K562 (cell line): ENCODE results near the gene CLK3. TPM values are rescaled to one million over a fixed set of nuclear protein-coding genes. Genes with fewer than 3 reads are reported as not detected.

ENCODE experiments used
- ADNP ChIP-seq: fragments of 200-800 bp; sonication (Bioruptor generic); IDR thresholded peaks from 2 replicates; pipeline ENCODE4 v1.6.1; 2016; ENCODE audit warnings: missing genetic modification characterization, missing compliant biosample characterization
- CCNT2 ChIP-seq: IDR thresholded peaks from 2 replicates; pipeline ENCODE4 v1.6.1; 2011; ENCODE audit warnings: borderline replicate concordance, low read depth, mild to moderate bottlenecking, moderate library complexity, mixed read lengths, low read length; ENCODE audit not compliant: insufficient read length; ENCODE audit errors: extremely low read depth
- CHD1 ChIP-seq: fragments of 200-600 bp; sonication (generic); IDR thresholded peaks from one replicate; pipeline ENCODE4 v1.6.1; 2012; ENCODE audit warnings: mild to moderate bottlenecking, moderate library complexity, low read length, inconsistent platforms
- DMBX1 ChIP-seq: fragments of 250-450 bp; sonication (Bioruptor Pico); IDR thresholded peaks from 2 replicates; pipeline ENCODE4 v1.8.0; 2022; ENCODE audit warnings: inconsistent platforms, mild to moderate bottlenecking, moderate library complexity, borderline replicate concordance
- FUS ChIP-seq: fragments of 200-400 bp; formaldehyde crosslinking; optimal IDR thresholded peaks from 2 replicates; pipeline ENCODE3; 2017; ENCODE audit warnings: low read depth, low read length
- KLF6 ChIP-seq: fragments of 250-450 bp; sonication (Bioruptor Pico); IDR thresholded peaks from 2 replicates; pipeline ENCODE4 v1.4.0; 2020; ENCODE audit warnings: mild to moderate bottlenecking, moderate library complexity, borderline replicate concordance
- NCOA6 ChIP-seq: fragments of 450-650 bp; IDR thresholded peaks from 2 replicates; pipeline ENCODE4 v1.6.1; 2017; ENCODE audit warnings: mild to moderate bottlenecking
- POLR2H ChIP-seq: IDR thresholded peaks from 2 replicates; pipeline ENCODE4 v1.6.1; 2016; ENCODE audit warnings: missing genetic modification characterization, low read depth, mild to moderate bottlenecking, control low read depth, missing compliant biosample characterization, moderate library complexity
- SAFB ChIP-seq: fragments of 200-400 bp; formaldehyde crosslinking; IDR thresholded peaks from 2 replicates; pipeline ENCODE4 v1.6.1; 2017; ENCODE audit warnings: low read depth, low read length, borderline replicate concordance
- ZC3H11A ChIP-seq: IDR thresholded peaks from 2 replicates; pipeline ENCODE4 v1.6.1; 2012; ENCODE audit warnings: low read depth, low read length, improper control_type of control experiment
- ZNF696 ChIP-seq: fragments of 250-450 bp; sonication (Bioruptor Pico); conservative IDR thresholded peaks from 2 replicates; pipeline ENCODE4 v1.4.0; 2020; ENCODE audit warnings: mild to moderate bottlenecking, moderate library complexity
- polyA plus RNA-seq, 8 experiments: library from polyadenylated mRNA; depleted of rRNA in 4 of 8; stranded (reverse) in 5 of 8; unstranded in 3 of 8; fragments of >200 nt; fragmentation: Nextera tagmentation in 2 of 8; fragmentation: Illumina TruSeq in 1 of 8; extraction: Ambion mirVana in 2 of 8; extraction: Trizol in 1 of 8; gene quantifications; 2 replicates each; pipeline versions ENCODE4 v1.2.1 to v1.2.3, GENCODE V29; 2011 to 2014; ENCODE audit warnings: inconsistent platforms in 1 of 8, missing spikeins in 1 of 8
- total RNA-seq, 7 experiments: library from RNA; depleted of rRNA in 6 of 7; stranded (reverse); fragments of >200 nt in 6 of 7; fragmentation: Illumina TruSeq in 2 of 7; extraction: Trizol in 2 of 7; gene quantifications; 2 replicates each; pipeline versions ENCODE4 v1.2.1 to v1.2.3, GENCODE V29; 2011 to 2021; ENCODE audit warnings: low replicate concordance in 1 of 7
- TF ChIP-seq, protein P1 (sequence below), 2 experiments: fragments of 450-650 bp; IDR thresholded peaks; 2 replicates each; pipeline ENCODE4 v1.6.1; 2016; ENCODE audit warnings: mild to moderate bottlenecking in 2 of 2, borderline replicate concordance in 1 of 2, low read depth in 1 of 2, moderate library complexity in 1 of 2
- TF ChIP-seq, protein P2 (sequence below), 2 experiments: fragments of 450-650 bp in 1 of 2; IDR thresholded peaks; 2 replicates each; pipeline ENCODE4 v1.6.1; 2011 to 2017; ENCODE audit warnings: low read depth in 2 of 2, antibody characterized with exemption in 1 of 2, borderline replicate concordance in 1 of 2, low read length in 1 of 2, mild to moderate bottlenecking in 1 of 2, mixed read lengths in 1 of 2; ENCODE audit not compliant: control insufficient read depth in 1 of 2
- TF ChIP-seq, protein P3 (sequence below): fragments of 450-650 bp; conservative IDR thresholded peaks from 2 replicates; pipeline ENCODE4 v1.6.1; 2016; ENCODE audit warnings: missing genetic modification characterization, low read depth, mild to moderate bottlenecking, missing compliant biosample characterization, moderate library complexity

Gene CLK3
- total and polyA plus RNA-seq, 9 of the 15 experiments (the other 6 are each of a cell fraction or from before 2014, with no cell fraction given) = 1.2 to 95.2 (median 51.7) TPM

DNA sequence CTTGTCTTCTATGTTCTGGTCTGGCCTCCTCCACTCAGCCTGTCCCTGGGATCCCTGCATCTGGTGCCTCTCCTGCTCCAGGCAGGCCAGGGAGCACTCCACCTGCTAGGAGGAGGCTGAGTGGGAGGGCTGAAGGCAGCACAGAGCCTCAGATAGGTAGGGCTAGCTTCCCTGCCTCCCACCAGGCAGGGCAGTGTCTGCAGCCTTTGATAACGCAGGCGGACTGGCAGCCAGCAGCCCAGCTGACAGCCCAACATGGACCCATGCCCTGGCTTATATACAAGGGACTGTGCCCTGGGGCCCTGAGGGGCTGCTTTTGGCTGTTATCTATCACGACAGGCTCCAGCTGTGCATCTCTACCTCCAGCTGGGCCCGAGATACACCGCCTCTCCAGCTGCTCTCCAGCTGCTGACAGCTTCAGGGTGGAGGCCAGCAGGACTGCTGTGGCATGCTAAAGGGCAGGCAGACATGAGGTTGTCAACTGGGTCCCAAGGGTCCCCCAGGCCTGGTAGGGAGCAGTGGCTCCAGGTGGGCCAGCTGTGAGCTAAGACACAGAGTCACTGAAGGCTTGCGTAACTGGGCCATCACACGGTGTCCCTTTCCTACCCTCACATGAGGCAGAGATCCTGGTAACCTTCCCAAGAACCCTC lies 5.2 kb upstream of the CLK3 start (continued):
- TF ChIP-seq KLF6 (CRISPR knock-in tag) (no peak), ADNP (tag) (no peak), POLR2H (tag) (no peak), NCOA6 (no peak), DMBX1 (CRISPR knock-in tag) (peak; percentile 95), CCNT2 (peak; percentile 89), FUS (no peak), SAFB (no peak), ZNF696 (CRISPR knock-in tag) (no peak), CHD1 (no peak), ZC3H11A (no peak)
- TF ChIP-seq, protein P1, sequence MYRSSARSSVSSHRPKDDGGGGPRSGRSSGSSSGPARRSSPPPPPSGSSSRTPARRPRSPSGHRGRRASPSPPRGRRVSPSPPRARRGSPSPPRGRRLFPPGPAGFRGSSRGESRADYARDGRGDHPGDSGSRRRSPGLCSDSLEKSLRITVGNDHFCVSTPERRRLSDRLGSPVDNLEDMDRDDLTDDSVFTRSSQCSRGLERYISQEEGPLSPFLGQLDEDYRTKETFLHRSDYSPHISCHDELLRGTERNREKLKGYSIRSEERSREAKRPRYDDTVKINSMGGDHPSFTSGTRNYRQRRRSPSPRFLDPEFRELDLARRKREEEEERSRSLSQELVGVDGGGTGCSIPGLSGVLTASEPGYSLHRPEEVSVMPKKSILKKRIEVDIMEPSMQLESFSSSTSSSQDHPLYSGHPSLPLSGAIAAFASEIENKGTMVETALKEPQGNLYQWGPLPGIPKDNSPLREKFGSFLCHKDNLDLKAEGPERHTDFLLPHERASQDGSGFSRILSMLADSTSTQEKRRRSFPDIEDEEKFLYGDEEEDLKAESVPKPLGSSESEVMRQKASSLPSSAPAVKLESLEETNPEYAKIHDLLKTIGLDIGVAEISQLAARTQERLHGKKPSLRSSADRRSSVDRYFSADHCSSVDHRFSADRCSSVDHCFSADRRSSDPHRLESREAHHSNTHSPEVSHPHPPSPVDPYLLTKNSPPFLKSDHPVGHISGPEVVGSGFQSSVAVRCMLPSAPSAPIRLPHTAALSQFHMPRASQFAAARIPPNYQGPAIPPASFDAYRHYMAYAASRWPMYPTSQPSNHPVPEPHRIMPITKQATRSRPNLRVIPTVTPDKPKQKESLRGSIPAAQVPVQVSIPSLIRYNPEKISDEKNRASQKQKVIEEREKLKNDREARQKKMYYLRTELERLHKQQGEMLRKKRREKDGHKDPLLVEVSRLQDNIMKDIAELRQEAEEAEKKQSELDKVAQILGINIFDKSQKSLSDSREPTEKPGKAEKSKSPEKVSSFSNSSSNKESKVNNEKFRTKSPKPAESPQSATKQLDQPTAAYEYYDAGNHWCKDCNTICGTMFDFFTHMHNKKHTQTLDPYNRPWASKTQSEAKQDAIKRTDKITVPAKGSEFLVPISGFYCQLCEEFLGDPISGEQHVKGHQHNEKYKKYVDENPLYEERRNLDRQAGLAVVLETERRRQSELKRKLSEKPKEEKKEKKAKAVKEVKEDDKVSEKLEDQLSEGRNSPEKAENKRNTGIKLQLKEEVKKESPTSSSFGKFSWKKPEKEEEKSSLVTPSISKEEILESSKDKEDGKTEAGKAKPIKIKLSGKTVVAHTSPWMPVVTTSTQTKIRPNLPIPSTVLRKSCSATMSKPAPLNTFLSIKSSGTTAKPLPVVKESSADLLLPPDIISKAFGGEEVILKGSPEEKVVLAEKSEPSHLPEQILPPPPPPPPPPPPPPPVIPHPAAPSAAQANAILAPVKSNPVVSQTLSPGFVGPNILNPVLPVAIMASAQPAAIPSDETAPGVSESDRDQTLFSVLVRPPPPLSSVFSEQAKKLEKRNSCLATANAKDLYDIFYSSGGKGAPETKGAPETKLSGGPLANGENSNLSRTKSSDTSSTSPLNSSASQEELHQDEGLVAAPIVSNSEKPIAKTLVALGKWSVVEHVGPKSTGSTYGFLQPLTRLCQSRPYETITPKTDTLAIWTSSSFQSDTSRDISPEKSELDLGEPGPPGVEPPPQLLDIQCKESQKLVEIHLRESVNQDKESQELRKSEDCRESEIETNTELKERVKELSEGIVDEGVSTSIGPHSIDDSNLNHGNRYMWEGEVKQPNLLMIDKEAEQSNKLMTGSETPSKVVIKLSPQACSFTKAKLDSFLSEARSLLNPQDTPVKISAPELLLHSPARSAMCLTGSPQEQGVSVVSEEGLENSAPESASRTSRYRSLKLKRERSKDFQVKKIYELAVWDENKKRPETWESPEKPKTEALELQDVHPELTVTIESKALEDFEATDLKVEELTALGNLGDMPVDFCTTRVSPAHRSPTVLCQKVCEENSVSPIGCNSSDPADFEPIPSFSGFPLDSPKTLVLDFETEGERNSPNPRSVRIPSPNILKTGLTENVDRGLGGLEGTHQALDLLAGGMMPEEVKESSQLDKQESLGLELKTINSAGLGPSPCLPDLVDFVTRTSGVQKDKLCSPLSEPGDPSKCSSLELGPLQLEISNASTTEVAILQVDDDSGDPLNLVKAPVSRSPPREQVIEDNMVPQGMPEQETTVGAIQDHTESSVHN (IDR thresholded peaks at IDR 0.05; ENCODE audit: borderline replicate concordance in 1 of 2, low read depth in 1 of 2) = peak in 1 of 2 experiments; percentile 96; a peak in 2 of 4 replicates
- TF ChIP-seq, protein P2, sequence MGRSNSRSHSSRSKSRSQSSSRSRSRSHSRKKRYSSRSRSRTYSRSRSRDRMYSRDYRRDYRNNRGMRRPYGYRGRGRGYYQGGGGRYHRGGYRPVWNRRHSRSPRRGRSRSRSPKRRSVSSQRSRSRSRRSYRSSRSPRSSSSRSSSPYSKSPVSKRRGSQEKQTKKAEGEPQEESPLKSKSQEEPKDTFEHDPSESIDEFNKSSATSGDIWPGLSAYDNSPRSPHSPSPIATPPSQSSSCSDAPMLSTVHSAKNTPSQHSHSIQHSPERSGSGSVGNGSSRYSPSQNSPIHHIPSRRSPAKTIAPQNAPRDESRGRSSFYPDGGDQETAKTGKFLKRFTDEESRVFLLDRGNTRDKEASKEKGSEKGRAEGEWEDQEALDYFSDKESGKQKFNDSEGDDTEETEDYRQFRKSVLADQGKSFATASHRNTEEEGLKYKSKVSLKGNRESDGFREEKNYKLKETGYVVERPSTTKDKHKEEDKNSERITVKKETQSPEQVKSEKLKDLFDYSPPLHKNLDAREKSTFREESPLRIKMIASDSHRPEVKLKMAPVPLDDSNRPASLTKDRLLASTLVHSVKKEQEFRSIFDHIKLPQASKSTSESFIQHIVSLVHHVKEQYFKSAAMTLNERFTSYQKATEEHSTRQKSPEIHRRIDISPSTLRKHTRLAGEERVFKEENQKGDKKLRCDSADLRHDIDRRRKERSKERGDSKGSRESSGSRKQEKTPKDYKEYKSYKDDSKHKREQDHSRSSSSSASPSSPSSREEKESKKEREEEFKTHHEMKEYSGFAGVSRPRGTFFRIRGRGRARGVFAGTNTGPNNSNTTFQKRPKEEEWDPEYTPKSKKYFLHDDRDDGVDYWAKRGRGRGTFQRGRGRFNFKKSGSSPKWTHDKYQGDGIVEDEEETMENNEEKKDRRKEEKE (IDR thresholded peaks at IDR 0.05; ENCODE audit: borderline replicate concordance in 1 of 2, control insufficient read depth in 1 of 2, low read depth in 2 of 2, low read length in 1 of 2) = no peak
- TF ChIP-seq, protein P3, sequence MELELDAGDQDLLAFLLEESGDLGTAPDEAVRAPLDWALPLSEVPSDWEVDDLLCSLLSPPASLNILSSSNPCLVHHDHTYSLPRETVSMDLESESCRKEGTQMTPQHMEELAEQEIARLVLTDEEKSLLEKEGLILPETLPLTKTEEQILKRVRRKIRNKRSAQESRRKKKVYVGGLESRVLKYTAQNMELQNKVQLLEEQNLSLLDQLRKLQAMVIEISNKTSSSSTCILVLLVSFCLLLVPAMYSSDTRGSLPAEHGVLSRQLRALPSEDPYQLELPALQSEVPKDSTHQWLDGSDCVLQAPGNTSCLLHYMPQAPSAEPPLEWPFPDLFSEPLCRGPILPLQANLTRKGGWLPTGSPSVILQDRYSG = peak; percentile 88
